ENCODE data around the gene MOV10L1. TPM values are rescaled to one million over a fixed set of nuclear protein-coding genes. Genes with fewer than 3 reads are reported as not detected.

The MOV10L1 gene
- total RNA-seq, 4 donors from 2014 or later = 0.67 TPM; not detected in 3

GRCh38 chr22:50199251-50199721 lies 109.5 kb downstream of the MOV10L1 start:
- Histone ChIP-seq H3K36me3 (peaks cover 0 to 42% (median 0%) of the 10 kb centered on the region in 3 donors), H3K9me3 (no peaks in the 10 kb centered on the region), H3K4me3 (peak overlapping the region in 1 of 4 donors; percentile 95), H3K27ac (no peak overlapping the region), H3K27me3 (no peaks in the 10 kb centered on the region), H3K4me1 (peaks cover 0 to 29% (median 8%) of the 10 kb centered on the region in 4 donors)
- no peak for DNase-seq
- TF ChIP-seq CTCF (IDR thresholded peaks at IDR 0.05) = no peak
- no peak for TF ChIP-seq POLR2A (IDR thresholded peaks at IDR 0.05)

GRCh38 chr22:50199829-50200460 lies 110.1 kb downstream of the MOV10L1 start:
- H3K36me3 ChIP-seq = peaks cover 0 to 35% (median 0%) of the 10 kb centered on the region in 3 donors

DNA sequence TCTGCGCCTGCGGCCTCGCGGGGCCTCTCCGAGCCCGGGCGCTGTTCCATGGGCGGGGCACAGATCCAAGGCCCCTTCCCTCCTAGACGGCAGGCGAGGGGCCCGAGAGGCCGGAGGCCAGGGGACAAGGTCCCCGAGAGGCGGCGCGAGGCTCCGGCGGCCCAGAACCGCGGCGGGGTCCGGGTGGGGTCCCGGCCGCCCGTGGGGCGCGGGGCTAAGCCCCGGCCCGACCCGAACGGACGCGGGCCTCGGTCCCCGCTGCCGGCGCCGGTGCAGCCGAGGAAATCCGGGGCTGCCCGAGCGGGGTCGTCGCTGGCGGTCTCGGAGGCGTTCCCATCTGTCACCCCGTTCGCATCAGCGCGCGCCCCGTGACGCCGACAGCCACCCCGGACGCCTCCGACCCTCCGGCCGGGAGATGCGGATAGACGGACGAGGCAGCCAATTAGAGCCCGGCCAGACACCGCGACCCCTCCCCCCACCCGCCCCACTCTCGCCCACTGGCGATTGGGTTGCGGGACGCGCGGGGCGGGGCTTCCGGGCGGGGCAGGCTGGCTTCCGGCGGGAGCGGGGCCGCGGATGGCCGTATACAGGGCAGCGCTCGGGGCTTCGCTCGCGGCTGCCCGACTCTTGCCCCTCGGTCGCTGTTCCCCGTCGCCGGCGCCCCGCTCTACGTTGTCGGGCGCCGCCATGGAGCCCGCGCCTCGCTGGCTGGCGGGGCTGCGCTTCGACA lies 110.8 kb downstream of the MOV10L1 start, which contains the start of gene SELENOO:
SELENOO (plus strand) TSS at position 551 of the 730 bp plus-strand sequence; CDS start at position 577, 26 bp downstream.
- Histone ChIP-seq H3K27ac (peak within 1 kb of the TSS; percentile 77 to 95 (median 89)), H3K4me1 (peaks cover 0 to 21% (median 8%) of the 10 kb centered on the region in 4 donors), H3K36me3 (peaks cover 0 to 32% (median 0%) of the 10 kb centered on the region in 3 donors), H3K4me3 (peak within 1 kb of the TSS; percentile 90 to 96 (median 95)), H3K27me3 (no peaks in the 10 kb centered on the region), H3K9me3 (no peaks in the 10 kb centered on the region)
- DNase-seq = peak; percentile 92 to 98 (median 96)
- TF ChIP-seq CTCF (IDR thresholded peaks at IDR 0.05) = no peak
- peak; percentile 80 to 81 for TF ChIP-seq POLR2A (IDR thresholded peaks at IDR 0.05)

More at GRCh38 chr22:50199829-50200460, 110.1 kb downstream of the MOV10L1 start:
- TF ChIP-seq POLR2A (IDR thresholded peaks at IDR 0.05) (no peak), CTCF (IDR thresholded peaks at IDR 0.05) (no peak)
- H3K4me1 ChIP-seq = peaks cover 0 to 24% (median 8%) of the 10 kb centered on the region in 4 donors
- peak overlapping the region; percentile 90 to 96 (median 95) for H3K4me3 ChIP-seq
- no peaks in the 10 kb centered on the region for H3K9me3 ChIP-seq
- H3K27me3 ChIP-seq = no peaks in the 10 kb centered on the region
- H3K27ac ChIP-seq = peak overlapping the region; percentile 77 to 95 (median 89)
- no peak for DNase-seq

DNA sequence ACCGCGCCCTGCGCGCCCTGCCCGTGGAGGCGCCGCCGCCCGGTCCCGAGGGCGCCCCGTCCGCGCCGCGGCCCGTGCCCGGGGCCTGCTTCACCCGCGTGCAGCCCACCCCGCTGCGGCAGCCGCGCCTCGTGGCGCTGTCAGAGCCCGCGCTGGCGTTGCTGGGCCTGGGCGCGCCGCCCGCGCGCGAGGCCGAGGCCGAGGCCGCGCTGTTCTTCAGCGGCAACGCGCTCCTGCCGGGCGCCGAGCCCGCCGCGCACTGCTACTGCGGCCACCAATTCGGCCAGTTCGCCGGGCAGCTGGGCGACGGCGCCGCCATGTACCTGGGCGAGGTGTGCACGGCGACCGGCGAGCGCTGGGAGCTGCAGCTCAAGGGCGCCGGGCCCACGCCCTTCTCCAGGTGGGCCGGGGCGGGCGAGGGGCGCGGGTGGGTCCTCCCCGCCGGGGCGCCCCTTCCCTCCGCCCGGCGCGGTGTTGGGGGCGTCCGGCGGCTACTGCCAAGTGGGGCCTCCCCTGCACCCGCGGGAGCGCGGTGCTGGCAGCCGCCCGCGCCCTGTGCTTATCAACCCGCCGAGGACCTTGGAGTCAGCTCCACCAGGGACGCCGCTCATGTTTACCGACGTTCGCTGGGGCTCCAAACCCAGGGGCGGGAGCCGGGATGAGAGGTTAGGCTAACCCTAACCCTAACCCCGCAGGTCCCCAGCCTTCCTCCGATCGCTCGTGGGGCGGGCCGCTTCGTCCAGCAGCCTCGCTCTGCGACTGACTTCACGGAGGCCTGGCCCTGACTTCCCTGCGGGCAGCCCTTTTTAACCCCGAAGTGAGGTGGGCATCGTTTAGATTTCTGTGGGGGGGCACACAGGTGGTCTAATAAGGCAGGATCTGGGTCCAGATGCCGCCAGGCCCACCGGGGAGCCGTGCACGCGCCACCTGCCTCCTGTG lies 111.7 kb downstream of the MOV10L1 start:
- H3K4me1 ChIP-seq = peaks cover 0 to 21% (median 8%) of the 10 kb centered on the region in 4 donors
- H3K36me3 ChIP-seq = peaks cover 0 to 28% (median 0%) of the 10 kb centered on the region in 3 donors
- H3K27me3 ChIP-seq = no peaks in the 10 kb centered on the region
- peak overlapping the region; percentile 90 to 96 (median 95) for H3K4me3 ChIP-seq
- peak in 1 of 3 donors; percentile 71 for DNase-seq
- peak overlapping the region; percentile 77 to 95 (median 89) for H3K27ac ChIP-seq
- peak in 1 of 2 donors; percentile 18 for TF ChIP-seq POLR2A (IDR thresholded peaks at IDR 0.05)
- TF ChIP-seq CTCF (IDR thresholded peaks at IDR 0.05) = no peak
- no peaks in the 10 kb centered on the region for H3K9me3 ChIP-seq

Measured in Peyer's patch (tissue), 4 donors.